GM12878 (cell line): Measurements from ENCODE around the gene DNAJC25. TPM values are rescaled to one million over a fixed set of nuclear protein-coding genes. Genes with fewer than 3 reads are reported as not detected.
A peak's percentile ranks its signal among the peaks of the same experiment; 100 is the strongest.

ENCODE experiments used
- ATAC-seq: fragments of 200-7000 bp; cut with Tn5 transposase; 3 replicates; pipeline ENCODE4 v1.9.1; 2020; ENCODE audit warnings: mild to moderate bottlenecking, moderate library complexity
- BruUV-seq: library from RNA; stranded (reverse); fragments of 400-500 nt; replicated peaks from 2 replicates; lab custom pipeline; 2021; lab: Mats Ljungman, UMichigan
- CTCF ChIA-PET: fragments of 300-600 bp; sonication (Branson Sonifier 250); formaldehyde crosslinking; extraction: SDS; loops from one replicate; lab custom pipeline; 2021; ENCODE audit warnings: inconsistent platforms; lab: Yijun Ruan, JAX
- POLR2A ChIA-PET: fragments of 350-600 bp; formaldehyde crosslinking; extraction: SDS; loops from one replicate; lab custom pipeline; 2021; ENCODE audit warnings: inconsistent platforms; lab: Charles Lee
- RAD21 ChIA-PET: fragments of 300-600 bp; sonication (Branson Sonifier 250); formaldehyde crosslinking; loops from one replicate; lab custom pipeline; 2023; ENCODE audit warnings: antibody characterized with exemption; ENCODE audit not compliant: unreplicated experiment; lab: Charles Lee
- SMC1A ChIA-PET: fragments of 300-600 bp; sonication (Branson Sonifier 250); formaldehyde crosslinking; loops from one replicate; lab custom pipeline; 2023; ENCODE audit not compliant: unreplicated experiment, uncharacterized antibody; lab: Charles Lee
- DNase-seq: peaks from one replicate; pipeline ENCODE4 v3.0.0-alpha.2; 2011; ENCODE audit warnings: low read depth, low spot score
- FAIRE-seq: peaks from 3 replicates; lab custom pipeline; 2011; peaks lifted over from hg19 to GRCh38; lab: Jason Lieb, UNC
- H2AFZ ChIP-seq: 2 replicates; pipeline ENCODE4 v1.6.0; 2011; ENCODE audit warnings: low read depth, low read length, control low read depth; ENCODE audit not compliant: control insufficient read depth
- H3K27ac ChIP-seq: 2 replicates; pipeline ENCODE4 v1.5.1; 2011; ENCODE audit warnings: control low read depth; ENCODE audit not compliant: control insufficient read depth, insufficient read depth
- H3K27me3 ChIP-seq, 2 experiments: replicated peaks in 1 of 2; 2 replicates each; pipeline versions ENCODE4 v1.6.0 to v1.6.1; 2011; ENCODE audit warnings: low read length in 1 of 2; ENCODE audit not compliant: control insufficient read depth in 2 of 2, insufficient read depth in 2 of 2
- H3K36me3 ChIP-seq, 2 experiments: 2 replicates each; pipeline ENCODE4 v1.5.1; 2011; ENCODE audit warnings: low read length in 1 of 2; ENCODE audit not compliant: control insufficient read depth in 2 of 2, insufficient read depth in 2 of 2
- H3K4me1 ChIP-seq: 2 replicates; pipeline ENCODE4 v1.6.1; 2011; ENCODE audit warnings: mild to moderate bottlenecking, low read length, moderate library complexity, mixed read lengths; ENCODE audit not compliant: control insufficient read depth, insufficient read depth
- H3K4me2 ChIP-seq: 2 replicates; pipeline ENCODE4 v1.6.0; 2011; ENCODE audit warnings: control low read depth; ENCODE audit not compliant: control insufficient read depth, insufficient read depth
- H3K4me3 ChIP-seq: fragments of 200-600 bp; sonication (generic); 2 replicates; pipeline ENCODE4 v1.5.1; 2016
- H3K79me2 ChIP-seq: 2 replicates; pipeline ENCODE4 v1.6.0; 2011; ENCODE audit warnings: low read length; ENCODE audit not compliant: control insufficient read depth, insufficient read depth
- H3K9ac ChIP-seq: 2 replicates; pipeline ENCODE4 v1.8.0; 2011; ENCODE audit warnings: low read length, control low read depth, mixed read lengths; ENCODE audit not compliant: control insufficient read depth, insufficient read depth
- H3K9me3 ChIP-seq: replicated peaks from 3 replicates; pipeline ENCODE4 v1.5.1; 2011; ENCODE audit warnings: mild to moderate bottlenecking, low read length; ENCODE audit not compliant: control insufficient read depth, insufficient read depth
- H4K20me1 ChIP-seq: 2 replicates; pipeline ENCODE4 v1.6.0; 2011; ENCODE audit not compliant: control insufficient read depth, insufficient read depth
- BRCA1 ChIP-seq: IDR thresholded peaks from 2 replicates; pipeline ENCODE4 v1.6.1; 2011; ENCODE audit warnings: low read depth, low read length, improper control_type of control experiment
- EED ChIP-seq: sonication (generic); IDR thresholded peaks from 2 replicates; pipeline ENCODE4 v1.6.1; 2016; ENCODE audit warnings: antibody characterized with exemption, low read depth
- EGR1 ChIP-seq, 2 experiments: IDR thresholded peaks; 1 replicate in 1 of 2; 2 replicates in 1 of 2; pipeline ENCODE4 v1.6.1; 2011 to 2012; ENCODE audit warnings: low read depth in 2 of 2, low read length in 2 of 2, borderline replicate concordance in 1 of 2, mild to moderate bottlenecking in 1 of 2, moderate library complexity in 1 of 2
- NR2C1 ChIP-seq: fragments of 450-650 bp; IDR thresholded peaks from 2 replicates; pipeline ENCODE4 v1.6.1; 2017; ENCODE audit warnings: antibody characterized with exemption, mild to moderate bottlenecking, moderate library complexity
- ZNF207 ChIP-seq: fragments of 450-650 bp; IDR thresholded peaks from 2 replicates; pipeline ENCODE4 v1.6.1; 2014; ENCODE audit warnings: antibody characterized with exemption, mild to moderate bottlenecking, borderline replicate concordance
- WGBS: methylation state at CpG from one replicate; pipeline ENCODE4 v1.1.6; 2016; ENCODE audit warnings: low lambda C conversion rate; ENCODE audit not compliant: insufficient replicate concordance, insufficient coverage; ENCODE audit errors: missing lambda C conversion rate; 5-methylcytosine and 5-hydroxymethylcytosine counted together
- in situ Hi-C: fragments of 300-500 bp; cut with MboI; formaldehyde crosslinking; loops from 9 replicates; pipeline ENCODE4 v1.14.3; 2018; ENCODE audit warnings: mixed read lengths
- intact Hi-C: fragments of 100-400 bp; cut with micrococcal nuclease; formaldehyde crosslinking; loops from one replicate; pipeline ENCODE4 v1.14.2; 2022; ENCODE audit not compliant: unreplicated experiment
- polyA plus RNA-seq, 11 experiments: library from polyadenylated mRNA; depleted of rRNA in 4 of 11; unstranded in 6 of 11; stranded (reverse) in 5 of 11; fragments of >200 nt; fragmentation: Nextera tagmentation in 4 of 11; fragmentation: Illumina TruSeq in 1 of 11; extraction: Ambion mirVana in 4 of 11; extraction: Trizol in 1 of 11; gene quantifications; 1 replicate in 1 of 11; 2 replicates in 10 of 11; pipeline versions ENCODE4 v1.2.1 to v1.2.3, GENCODE V29; 2011 to 2016; ENCODE audit warnings: inconsistent platforms in 2 of 11, missing spikeins in 2 of 11, low read depth in 1 of 11
- total RNA-seq, 4 experiments: library from RNA; depleted of rRNA in 3 of 4; stranded (reverse); fragments of >200 nt in 3 of 4; fragmentation: Illumina TruSeq in 1 of 4; extraction: Trizol in 1 of 4; gene quantifications; 2 replicates each; pipeline versions ENCODE4 v1.2.1 to v1.2.3, GENCODE V29; 2013 to 2021

DNAJC25 gene
- total and polyA plus RNA-seq, 10 of the 15 experiments (the other 5 are each of a cell fraction or from before 2014, with no cell fraction given) = 2.4 to 6.4 (median 4.0) TPM

DNA sequence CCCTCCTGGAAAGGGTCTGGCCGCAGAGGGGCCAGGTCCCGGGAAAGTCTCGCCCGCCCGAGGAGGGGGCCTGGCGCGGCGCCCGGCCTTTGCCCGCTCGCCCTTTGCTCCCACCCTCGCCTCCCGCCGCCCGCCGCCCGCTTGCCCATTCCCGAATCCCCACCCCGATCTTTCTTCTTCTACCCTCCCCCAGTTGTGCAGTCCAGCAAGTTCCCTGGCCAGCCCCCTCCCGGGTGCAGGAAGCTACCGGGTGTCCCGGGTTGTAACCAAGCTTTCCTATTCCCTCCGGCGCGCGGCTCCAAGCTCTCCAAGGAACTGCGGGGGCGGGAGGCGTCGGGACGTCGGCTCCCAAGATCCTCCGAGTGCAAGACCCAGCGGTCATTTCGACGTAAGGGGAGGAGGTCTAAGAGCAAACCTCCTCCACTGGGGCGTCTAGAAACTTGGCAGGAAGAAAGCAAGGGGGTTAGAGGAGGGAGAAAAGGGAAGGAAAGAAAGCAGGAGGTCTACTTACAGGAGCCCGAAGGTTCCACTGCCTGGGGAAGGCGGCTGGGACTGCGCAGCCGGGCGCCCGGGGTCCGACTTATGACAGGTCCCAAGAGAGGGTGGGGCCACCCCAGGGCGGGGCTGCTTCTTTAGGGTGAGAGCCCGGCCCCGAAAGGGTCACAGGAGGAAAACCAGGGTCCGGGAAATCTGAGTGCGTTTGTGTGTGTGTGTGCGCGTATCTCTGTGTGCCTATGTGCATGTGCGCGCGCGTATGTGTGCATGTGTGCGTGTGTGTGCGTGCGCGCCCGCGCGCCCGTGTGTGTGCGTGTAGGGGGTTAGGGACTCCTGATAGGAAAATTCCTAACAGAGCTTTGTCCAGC lies 31.8 kb upstream of the DNAJC25 start, which contains the start of gene PTGR1:
Gene PTGR1 (minus strand): TSS at position 556 of the 863 bp plus-strand sequence. CDS start 2,225 bp downstream, outside the sequence.
- peak within 1 kb of the TSS; percentile 29; the same call in 1 of the 2 replicates for H3K9ac ChIP-seq
- peak within 1 kb of the TSS; percentile 71 for H2AFZ ChIP-seq
- DNase-seq (no peak), ATAC-seq (no peak; the same call in 2 of the 3 replicates), FAIRE-seq (no peak)
- TF ChIP-seq EED = peak; percentile 38; the same call in 1 of the 2 replicates
- peak in 1 of 2 experiments; percentile 85; a peak in 2 of 3 replicates for TF ChIP-seq EGR1 (IDR thresholded peaks at IDR 0.05; ENCODE audit: borderline replicate concordance in 1 of 2, low read depth in 2 of 2, low read length in 2 of 2)
- TF ChIP-seq BRCA1 = no peak
- TF ChIP-seq NR2C1 = no peak
- no peak for TF ChIP-seq ZNF207
- no TSS peak for BruUV-seq
- H3K79me2 ChIP-seq = no peaks in the 10 kb centered on the region
- ChIA-PET RAD21 (no interaction called here), CTCF (interaction anchor here (1.0 to 3.5 kb wide), 7 partner anchors 13 to 476 kb away, joined by 3 to 28 read pairs (median 4); no protein-coding TSS in a partner anchor), SMC1A (interaction anchor here (0.9 to 1.3 kb wide), 2 partner anchors 22 to 473 kb away, joined by 3 to 7 read pairs; no protein-coding TSS in a partner anchor), POLR2A (interaction anchor here (1.4 kb wide), 1 partner anchor 144 kb away, joined by 3 read pairs; no protein-coding TSS in a partner anchor)
- intact Hi-C loops = no loop called here
- no peaks in the 10 kb centered on the region; the same call in 1 of the 2 replicates for H4K20me1 ChIP-seq
- H3K4me3 ChIP-seq = peak within 1 kb of the TSS; percentile 78
- H3K9me3 ChIP-seq = no peaks in the 10 kb centered on the region
- no peaks in the 10 kb centered on the region for H3K4me1 ChIP-seq
- in situ Hi-C loops = no loop called here
- peaks cover 0 to 4% of the 10 kb centered on the region in 2 experiments; a peak in 2 of 4 replicates for H3K27me3 ChIP-seq
- peak within 1 kb of the TSS; percentile 93 for H3K4me2 ChIP-seq
- WGBS = 27% methylated on average over 52 of the region's 64 CpGs
- no peaks in the 10 kb centered on the region for H3K36me3 ChIP-seq
- no peak within 1 kb of the TSS for H3K27ac ChIP-seq
